HG03025 (cell line): ENCODE data around the gene KRTAP12-1.

ENCODE experiments used
- ATAC-seq: cut with Tn5 transposase; IDR thresholded peaks from one replicate; pipeline ENCODE4 v1.9.1; 2021; ENCODE audit warnings: mild to moderate bottlenecking, moderate library complexity; ENCODE audit not compliant: unreplicated experiment, low FRiP score

Gene KRTAP12-1

GRCh38 chr21:44681861-44682579 lies at the start of gene KRTAP12-1:
Gene KRTAP12-1, minus strand, starts transcription at chr21:44682163. Its CDS starts 40 bp downstream, at chr21:44682123.
- no peak for ATAC-seq

- ATAC-seq = no peak
These were observed 49.1 kb upstream of the KRTAP12-1 start for GRCh38 chr21:44730951-44731579.

GRCh38 chr21:44730028-44730395 lies 48.0 kb upstream of the KRTAP12-1 start:
- no peak for ATAC-seq

- no peak for ATAC-seq
These were observed 47.5 kb upstream of the KRTAP12-1 start for GRCh38 chr21:44729336-44730027.

- ATAC-seq = no peak
These were observed 46.8 kb upstream of the KRTAP12-1 start for GRCh38 chr21:44728716-44729115.

- ATAC-seq = no peak
These were observed 45.8 kb upstream of the KRTAP12-1 start for GRCh38 chr21:44727757-44728156.

- ATAC-seq = no peak
These were observed 45.4 kb upstream of the KRTAP12-1 start for GRCh38 chr21:44727321-44727720.

GRCh38 chr21:44726826-44727225 lies 44.9 kb upstream of the KRTAP12-1 start:
- ATAC-seq = no peak

- ATAC-seq = no peak
These were observed 43.0 kb upstream of the KRTAP12-1 start for GRCh38 chr21:44724926-44725325.

GRCh38 chr21:44724196-44724595 lies 42.2 kb upstream of the KRTAP12-1 start:
- no peak for ATAC-seq

GRCh38 chr21:44723177-44724131 lies 41.5 kb upstream of the KRTAP12-1 start:
- ATAC-seq = no peak

- no peak for ATAC-seq
These were observed 40.8 kb upstream of the KRTAP12-1 start for GRCh38 chr21:44722731-44723130.

GRCh38 chr21:44720170-44720569 lies 38.2 kb upstream of the KRTAP12-1 start:
- no peak for ATAC-seq

- no peak for ATAC-seq
These were observed 36.6 kb upstream of the KRTAP12-1 start for GRCh38 chr21:44718571-44718970.

- ATAC-seq = no peak
These were observed 36.1 kb upstream of the KRTAP12-1 start for GRCh38 chr21:44718093-44718492.

- ATAC-seq = no peak
These were observed 35.0 kb upstream of the KRTAP12-1 start for GRCh38 chr21:44716984-44717383.

GRCh38 chr21:44714905-44715304 lies 32.9 kb upstream of the KRTAP12-1 start:
- ATAC-seq = no peak

GRCh38 chr21:44713846-44714245 lies 31.9 kb upstream of the KRTAP12-1 start:
- no peak for ATAC-seq

- no peak for ATAC-seq
These were observed 31.2 kb upstream of the KRTAP12-1 start for GRCh38 chr21:44713130-44713529.

- ATAC-seq = no peak
These were observed 30.5 kb upstream of the KRTAP12-1 start for GRCh38 chr21:44712203-44713028.
